SK-N-SH treated with all-trans-retinoic acid at 6 μM for 48 hours (cell line): ENCODE measurements around the gene NCLN.
"Not testable (repeated sequence)": the region's sequence is repeated elsewhere in the genome, so short reads cannot be mapped to it uniquely, and the experiment has no call there.

Source experiments
- ATAC-seq: fragments of 200-7000 bp; cut with Tn5 transposase; 3 replicates; pipeline ENCODE4 v1.9.1; 2020; ENCODE audit warnings: mild to moderate bottlenecking, moderate library complexity
- ARNTL ChIP-seq: fragments of 450-650 bp; formaldehyde crosslinking; IDR thresholded peaks from 2 replicates; pipeline ENCODE4 v1.5.0; 2020; ENCODE audit warnings: low read depth, mild to moderate bottlenecking, moderate library complexity, borderline replicate concordance
- CSDC2 ChIP-seq: fragments of 250-450 bp; sonication (Bioruptor Pico); IDR thresholded peaks from 2 replicates; pipeline ENCODE4 v1.5.0; 2020; ENCODE audit warnings: mild to moderate bottlenecking, moderate library complexity
- GLIS3 ChIP-seq: fragments of 250-450 bp; sonication (Bioruptor Pico); IDR thresholded peaks from 2 replicates; pipeline ENCODE4 v1.5.0; 2020; ENCODE audit warnings: mild to moderate bottlenecking, moderate library complexity
- ISL1 ChIP-seq: fragments of 250-450 bp; sonication (Bioruptor Pico); IDR thresholded peaks from 2 replicates; pipeline ENCODE4 v2.1.2; 2022; ENCODE audit warnings: mild to moderate bottlenecking, moderate library complexity
- OSR1 ChIP-seq: fragments of 250-450 bp; sonication (Bioruptor Pico); IDR thresholded peaks from 2 replicates; pipeline ENCODE4 v1.8.0; 2022; ENCODE audit warnings: moderate library complexity, mild to moderate bottlenecking, inconsistent platforms
- PPARA ChIP-seq: fragments of 250-450 bp; sonication (Bioruptor Pico); IDR thresholded peaks from 2 replicates; pipeline ENCODE4 v1.5.0; 2020; ENCODE audit warnings: mild to moderate bottlenecking, borderline replicate concordance
- RARB ChIP-seq: fragments of 250-450 bp; sonication (Bioruptor Pico); IDR thresholded peaks from 2 replicates; pipeline ENCODE4 v1.8.0; 2021; ENCODE audit warnings: mild to moderate bottlenecking, moderate library complexity
- SNAI2 ChIP-seq: fragments of 250-450 bp; sonication (Bioruptor Pico); IDR thresholded peaks from 2 replicates; pipeline ENCODE4 v1.5.0; 2020; ENCODE audit warnings: mild to moderate bottlenecking, moderate library complexity
- TCF4 ChIP-seq: fragments of 250-450 bp; sonication (Bioruptor Pico); IDR thresholded peaks from 2 replicates; pipeline ENCODE4 v1.8.0; 2021; ENCODE audit warnings: mild to moderate bottlenecking, moderate library complexity, borderline replicate concordance
- TOX ChIP-seq: fragments of 250-450 bp; sonication (Bioruptor Pico); IDR thresholded peaks from 2 replicates; pipeline ENCODE4 v1.8.0; 2021; ENCODE audit warnings: mild to moderate bottlenecking, moderate library complexity, borderline replicate concordance
- ZC3H10 ChIP-seq: fragments of 250-450 bp; sonication (Bioruptor Pico); IDR thresholded peaks from 2 replicates; pipeline ENCODE4 v1.5.1; 2021; ENCODE audit warnings: mild to moderate bottlenecking, moderate library complexity
- ZFP3 ChIP-seq: fragments of 250-450 bp; sonication (Bioruptor Pico); IDR thresholded peaks from 2 replicates; pipeline ENCODE4 v1.5.0; 2020; ENCODE audit warnings: mild to moderate bottlenecking, moderate library complexity
- ZFP30 ChIP-seq: fragments of 450-650 bp; formaldehyde crosslinking; IDR thresholded peaks from 2 replicates; pipeline ENCODE4 v1.5.0; 2022; ENCODE audit warnings: mild to moderate bottlenecking, moderate library complexity
- TF ChIP-seq, protein P1 (sequence below): fragments of 250-450 bp; sonication (Bioruptor Pico); IDR thresholded peaks from 2 replicates; pipeline ENCODE4 v1.8.0; 2021; ENCODE audit warnings: low read depth, mild to moderate bottlenecking, moderate library complexity, borderline replicate concordance
- TF ChIP-seq, protein P2 (sequence below): fragments of 250-450 bp; sonication (Bioruptor Pico); IDR thresholded peaks from 2 replicates; pipeline ENCODE4 v1.5.1; 2021; ENCODE audit warnings: mild to moderate bottlenecking, moderate library complexity
- TF ChIP-seq, protein P3 (sequence below): fragments of 250-450 bp; sonication (Bioruptor Pico); IDR thresholded peaks from 2 replicates; pipeline ENCODE4 v1.5.1; 2020; ENCODE audit warnings: low read depth, mild to moderate bottlenecking, moderate library complexity
- TF ChIP-seq, protein P4 (sequence below): fragments of 250-450 bp; sonication (Bioruptor Pico); IDR thresholded peaks from 2 replicates; pipeline ENCODE4 v1.5.0; 2020; ENCODE audit warnings: mild to moderate bottlenecking, moderate library complexity
- TF ChIP-seq, protein P5 (sequence below): fragments of 250-450 bp; sonication (Bioruptor Pico); IDR thresholded peaks from 2 replicates; pipeline ENCODE4 v1.8.0; 2020; ENCODE audit warnings: mild to moderate bottlenecking, moderate library complexity, borderline replicate concordance

The NCLN gene

GRCh38 chr19:3163943-3164342 lies 21.8 kb upstream of the NCLN start:
- no peak for ATAC-seq
- TF ChIP-seq GLIS3 (no peak), ZFP30 (CRISPR knock-in tag) (no peak), OSR1 (CRISPR knock-in tag) (no peak), TOX (CRISPR knock-in tag) (no peak), ZFP3 (no peak), ISL1 (no peak), ARNTL (CRISPR knock-in tag) (no peak), SNAI2 (CRISPR knock-in tag) (no peak), RARB (no peak), CSDC2 (CRISPR knock-in tag) (no peak), ZC3H10 (CRISPR knock-in tag) (no peak)
- TF ChIP-seq, protein P1, sequence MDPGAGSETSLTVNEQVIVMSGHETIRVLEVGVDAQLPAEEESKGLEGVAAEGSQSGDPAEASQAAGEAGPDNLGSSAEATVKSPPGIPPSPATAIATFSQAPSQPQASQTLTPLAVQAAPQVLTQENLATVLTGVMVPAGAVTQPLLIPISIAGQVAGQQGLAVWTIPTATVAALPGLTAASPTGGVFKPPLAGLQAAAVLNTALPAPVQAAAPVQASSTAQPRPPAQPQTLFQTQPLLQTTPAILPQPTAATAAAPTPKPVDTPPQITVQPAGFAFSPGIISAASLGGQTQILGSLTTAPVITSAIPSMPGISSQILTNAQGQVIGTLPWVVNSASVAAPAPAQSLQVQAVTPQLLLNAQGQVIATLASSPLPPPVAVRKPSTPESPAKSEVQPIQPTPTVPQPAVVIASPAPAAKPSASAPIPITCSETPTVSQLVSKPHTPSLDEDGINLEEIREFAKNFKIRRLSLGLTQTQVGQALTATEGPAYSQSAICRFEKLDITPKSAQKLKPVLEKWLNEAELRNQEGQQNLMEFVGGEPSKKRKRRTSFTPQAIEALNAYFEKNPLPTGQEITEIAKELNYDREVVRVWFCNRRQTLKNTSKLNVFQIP = no peak
- TF ChIP-seq, protein P2, sequence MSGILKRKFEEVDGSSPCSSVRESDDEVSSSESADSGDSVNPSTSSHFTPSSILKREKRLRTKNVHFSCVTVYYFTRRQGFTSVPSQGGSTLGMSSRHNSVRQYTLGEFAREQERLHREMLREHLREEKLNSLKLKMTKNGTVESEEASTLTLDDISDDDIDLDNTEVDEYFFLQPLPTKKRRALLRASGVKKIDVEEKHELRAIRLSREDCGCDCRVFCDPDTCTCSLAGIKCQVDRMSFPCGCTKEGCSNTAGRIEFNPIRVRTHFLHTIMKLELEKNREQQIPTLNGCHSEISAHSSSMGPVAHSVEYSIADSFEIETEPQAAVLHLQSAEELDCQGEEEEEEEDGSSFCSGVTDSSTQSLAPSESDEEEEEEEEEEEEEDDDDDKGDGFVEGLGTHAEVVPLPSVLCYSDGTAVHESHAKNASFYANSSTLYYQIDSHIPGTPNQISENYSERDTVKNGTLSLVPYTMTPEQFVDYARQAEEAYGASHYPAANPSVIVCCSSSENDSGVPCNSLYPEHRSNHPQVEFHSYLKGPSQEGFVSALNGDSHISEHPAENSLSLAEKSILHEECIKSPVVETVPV (CRISPR knock-in tag) = no peak
- TF ChIP-seq, protein P3, sequence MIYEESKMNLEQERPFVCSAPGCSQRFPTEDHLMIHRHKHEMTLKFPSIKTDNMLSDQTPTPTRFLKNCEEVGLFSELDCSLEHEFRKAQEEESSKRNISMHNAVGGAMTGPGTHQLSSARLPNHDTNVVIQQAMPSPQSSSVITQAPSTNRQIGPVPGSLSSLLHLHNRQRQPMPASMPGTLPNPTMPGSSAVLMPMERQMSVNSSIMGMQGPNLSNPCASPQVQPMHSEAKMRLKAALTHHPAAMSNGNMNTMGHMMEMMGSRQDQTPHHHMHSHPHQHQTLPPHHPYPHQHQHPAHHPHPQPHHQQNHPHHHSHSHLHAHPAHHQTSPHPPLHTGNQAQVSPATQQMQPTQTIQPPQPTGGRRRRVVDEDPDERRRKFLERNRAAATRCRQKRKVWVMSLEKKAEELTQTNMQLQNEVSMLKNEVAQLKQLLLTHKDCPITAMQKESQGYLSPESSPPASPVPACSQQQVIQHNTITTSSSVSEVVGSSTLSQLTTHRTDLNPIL (CRISPR knock-in tag) = no peak

GRCh38 chr19:3167533-3168272 lies 18.0 kb upstream of the NCLN start:
- ATAC-seq = no peak
- TF ChIP-seq, protein P2 (CRISPR knock-in tag) = no peak
- no peak for TF ChIP-seq ISL1

DNA sequence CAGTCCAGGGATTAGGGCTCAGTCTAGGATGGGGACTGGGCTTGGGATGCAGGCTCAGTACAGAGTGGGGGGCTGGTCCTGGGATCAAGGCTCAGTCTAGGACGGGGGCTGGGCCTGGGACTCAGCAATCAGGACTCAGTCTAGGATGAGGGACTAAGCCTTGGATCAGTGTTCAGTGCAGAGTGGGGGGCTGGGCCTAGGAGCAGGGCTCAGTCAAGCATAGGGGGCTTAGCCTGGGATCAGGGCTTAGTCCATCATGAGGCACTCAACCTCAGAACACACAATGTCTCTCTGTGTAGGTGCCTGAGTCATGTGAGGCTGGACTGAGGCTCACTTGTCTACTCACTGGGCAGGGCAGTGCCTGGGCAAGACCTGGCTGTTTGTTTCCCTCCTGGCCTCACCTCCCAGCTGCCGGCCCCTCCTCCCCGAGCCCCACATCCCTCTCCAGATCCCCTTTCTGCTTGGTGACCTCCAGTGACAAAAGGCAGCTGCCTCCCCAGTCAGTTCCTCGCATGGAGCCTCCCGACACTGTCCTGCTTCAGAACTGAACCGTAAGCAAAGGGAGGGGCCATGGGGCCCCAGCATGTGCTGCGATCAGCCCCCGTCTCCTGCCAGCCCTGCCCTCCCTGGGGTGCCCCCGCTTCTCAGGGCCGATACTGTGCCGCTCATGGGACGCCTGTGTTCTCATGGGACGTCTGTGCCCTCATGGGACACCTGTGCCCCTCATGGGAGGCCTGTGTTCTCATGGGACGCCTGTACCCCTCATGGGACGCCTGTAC lies 13.6 kb upstream of the NCLN start:
- TF ChIP-seq ZFP3 = no peak
- no peak for TF ChIP-seq GLIS3
- no peak for TF ChIP-seq CSDC2 (CRISPR knock-in tag)
- TF ChIP-seq, protein P4, sequence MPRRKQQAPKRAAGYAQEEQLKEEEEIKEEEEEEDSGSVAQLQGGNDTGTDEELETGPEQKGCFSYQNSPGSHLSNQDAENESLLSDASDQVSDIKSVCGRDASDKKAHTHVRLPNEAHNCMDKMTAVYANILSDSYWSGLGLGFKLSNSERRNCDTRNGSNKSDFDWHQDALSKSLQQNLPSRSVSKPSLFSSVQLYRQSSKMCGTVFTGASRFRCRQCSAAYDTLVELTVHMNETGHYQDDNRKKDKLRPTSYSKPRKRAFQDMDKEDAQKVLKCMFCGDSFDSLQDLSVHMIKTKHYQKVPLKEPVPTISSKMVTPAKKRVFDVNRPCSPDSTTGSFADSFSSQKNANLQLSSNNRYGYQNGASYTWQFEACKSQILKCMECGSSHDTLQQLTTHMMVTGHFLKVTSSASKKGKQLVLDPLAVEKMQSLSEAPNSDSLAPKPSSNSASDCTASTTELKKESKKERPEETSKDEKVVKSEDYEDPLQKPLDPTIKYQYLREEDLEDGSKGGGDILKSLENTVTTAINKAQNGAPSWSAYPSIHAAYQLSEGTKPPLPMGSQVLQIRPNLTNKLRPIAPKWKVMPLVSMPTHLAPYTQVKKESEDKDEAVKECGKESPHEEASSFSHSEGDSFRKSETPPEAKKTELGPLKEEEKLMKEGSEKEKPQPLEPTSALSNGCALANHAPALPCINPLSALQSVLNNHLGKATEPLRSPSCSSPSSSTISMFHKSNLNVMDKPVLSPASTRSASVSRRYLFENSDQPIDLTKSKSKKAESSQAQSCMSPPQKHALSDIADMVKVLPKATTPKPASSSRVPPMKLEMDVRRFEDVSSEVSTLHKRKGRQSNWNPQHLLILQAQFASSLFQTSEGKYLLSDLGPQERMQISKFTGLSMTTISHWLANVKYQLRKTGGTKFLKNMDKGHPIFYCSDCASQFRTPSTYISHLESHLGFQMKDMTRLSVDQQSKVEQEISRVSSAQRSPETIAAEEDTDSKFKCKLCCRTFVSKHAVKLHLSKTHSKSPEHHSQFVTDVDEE (CRISPR knock-in tag) = no peak
- TF ChIP-seq, protein P5, sequence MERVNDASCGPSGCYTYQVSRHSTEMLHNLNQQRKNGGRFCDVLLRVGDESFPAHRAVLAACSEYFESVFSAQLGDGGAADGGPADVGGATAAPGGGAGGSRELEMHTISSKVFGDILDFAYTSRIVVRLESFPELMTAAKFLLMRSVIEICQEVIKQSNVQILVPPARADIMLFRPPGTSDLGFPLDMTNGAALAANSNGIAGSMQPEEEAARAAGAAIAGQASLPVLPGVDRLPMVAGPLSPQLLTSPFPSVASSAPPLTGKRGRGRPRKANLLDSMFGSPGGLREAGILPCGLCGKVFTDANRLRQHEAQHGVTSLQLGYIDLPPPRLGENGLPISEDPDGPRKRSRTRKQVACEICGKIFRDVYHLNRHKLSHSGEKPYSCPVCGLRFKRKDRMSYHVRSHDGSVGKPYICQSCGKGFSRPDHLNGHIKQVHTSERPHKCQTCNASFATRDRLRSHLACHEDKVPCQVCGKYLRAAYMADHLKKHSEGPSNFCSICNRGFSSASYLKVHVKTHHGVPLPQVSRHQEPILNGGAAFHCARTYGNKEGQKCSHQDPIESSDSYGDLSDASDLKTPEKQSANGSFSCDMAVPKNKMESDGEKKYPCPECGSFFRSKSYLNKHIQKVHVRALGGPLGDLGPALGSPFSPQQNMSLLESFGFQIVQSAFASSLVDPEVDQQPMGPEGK (CRISPR knock-in tag) = no peak
- no peak for TF ChIP-seq RARB
- no peak for TF ChIP-seq TCF4
- no peak for TF ChIP-seq OSR1 (CRISPR knock-in tag)
- TF ChIP-seq PPARA (CRISPR knock-in tag) = no peak
- no peak for TF ChIP-seq ZFP30 (CRISPR knock-in tag)
- TF ChIP-seq, all 23 proteins: peak for 0
- no peak for ATAC-seq

DNA sequence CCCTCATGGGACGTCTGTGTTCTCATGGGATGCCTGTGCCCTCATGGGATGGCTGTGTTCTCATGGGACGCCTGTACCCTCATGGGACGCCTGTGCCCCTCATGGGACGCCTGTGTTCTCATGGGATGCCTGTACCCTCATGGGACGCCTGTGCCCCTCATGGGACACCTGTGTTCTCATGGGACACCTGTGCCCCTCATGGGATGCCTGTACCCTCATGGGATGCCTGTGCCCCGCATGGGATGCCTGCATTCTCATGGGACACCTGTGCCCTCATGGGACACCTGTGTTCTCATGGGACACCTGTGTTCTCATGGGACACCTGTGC lies 13.1 kb upstream of the NCLN start:
- ATAC-seq = not testable (repeated sequence)
